IPS-20b (cell line): ENCODE data around the gene CEL.
"Not testable (repeated sequence)": the region's sequence is repeated elsewhere in the genome, so short reads cannot be mapped to it uniquely, and the experiment has no call there.

ENCODE experiments used
- H3K27ac ChIP-seq: one replicate; pipeline ENCODE4 v1.5.1; 2013; ENCODE audit warnings: low read length
- H3K27me3 ChIP-seq: 2 replicates; pipeline ENCODE4 v1.6.1; 2013; ENCODE audit warnings: mild to moderate bottlenecking, low read length, inconsistent platforms; ENCODE audit not compliant: insufficient read depth
- H3K36me3 ChIP-seq: 2 replicates; pipeline ENCODE4 v1.6.1; 2013; ENCODE audit warnings: low read depth, mild to moderate bottlenecking, inconsistent platforms, low read length, moderate library complexity; ENCODE audit not compliant: insufficient read depth
- H3K4me1 ChIP-seq: 2 replicates; pipeline ENCODE4 v1.6.1; 2013; ENCODE audit warnings: mild to moderate bottlenecking, control low read depth, inconsistent platforms, low read length, moderate library complexity; ENCODE audit not compliant: insufficient read depth
- H3K4me3 ChIP-seq: 2 replicates; pipeline ENCODE4 v1.5.1; 2013; ENCODE audit warnings: mild to moderate bottlenecking, low read length, inconsistent platforms
- H3K9ac ChIP-seq: 2 replicates; pipeline ENCODE4 v1.6.1; 2013; ENCODE audit warnings: low read depth, mild to moderate bottlenecking, inconsistent platforms, low read length, moderate library complexity
- H3K9me3 ChIP-seq: 2 replicates; pipeline ENCODE4 v1.6.1; 2013; ENCODE audit warnings: mild to moderate bottlenecking, low read depth, low read length, inconsistent platforms; ENCODE audit not compliant: insufficient read depth

CEL gene

GRCh38 chr9:133078486-133078885 is 16.7 kb downstream of the CEL start:
- no peaks in the 10 kb centered on the region for H3K27me3 ChIP-seq
- H3K4me3 ChIP-seq = no peak overlapping the region
- no peaks in the 10 kb centered on the region for H3K36me3 ChIP-seq
- H3K27ac ChIP-seq = no peak overlapping the region
- no peak overlapping the region for H3K9ac ChIP-seq
- no peaks in the 10 kb centered on the region for H3K4me1 ChIP-seq
- no peaks in the 10 kb centered on the region for H3K9me3 ChIP-seq

GRCh38 chr9:133080161-133080560 is 18.4 kb downstream of the CEL start:
- no peak overlapping the region for H3K9ac ChIP-seq
- H3K9me3 ChIP-seq = no peaks in the 10 kb centered on the region
- H3K4me1 ChIP-seq = no peaks in the 10 kb centered on the region
- H3K36me3 ChIP-seq = no peaks in the 10 kb centered on the region
- no peak overlapping the region for H3K27ac ChIP-seq
- no peaks in the 10 kb centered on the region for H3K27me3 ChIP-seq
- H3K4me3 ChIP-seq = no peak overlapping the region

GRCh38 chr9:133080786-133081779 is 19.3 kb downstream of the CEL start:
- H3K9ac ChIP-seq, H3K9me3 ChIP-seq, H3K27me3 ChIP-seq, H3K27ac ChIP-seq, H3K4me3 ChIP-seq, H3K36me3 ChIP-seq, H3K4me1 ChIP-seq: not testable (repeated sequence)

GRCh38 chr9:133081957-133082644 is 20.3 kb downstream of the CEL start:
- H3K4me1 ChIP-seq, H3K27me3 ChIP-seq, H3K9ac ChIP-seq: not testable (repeated sequence)

GRCh38 chr9:133083688-133084087 is 21.9 kb downstream of the CEL start:
- H3K4me1 ChIP-seq, H3K9ac ChIP-seq, H3K27ac ChIP-seq, H3K36me3 ChIP-seq, H3K9me3 ChIP-seq, H3K27me3 ChIP-seq, H3K4me3 ChIP-seq: not testable (repeated sequence)

More at GRCh38 chr9:133081957-133082644, 20.3 kb downstream of the CEL start:
- H3K36me3 ChIP-seq, H3K4me3 ChIP-seq, H3K9me3 ChIP-seq, H3K27ac ChIP-seq: not testable (repeated sequence)

GRCh38 chr9:133086212-133086860 is 24.6 kb downstream of the CEL start:
- H3K36me3 ChIP-seq, H3K4me3 ChIP-seq, H3K27ac ChIP-seq, H3K27me3 ChIP-seq, H3K4me1 ChIP-seq, H3K9me3 ChIP-seq, H3K9ac ChIP-seq: not testable (repeated sequence)

GRCh38 chr9:133086894-133087293 is 25.1 kb downstream of the CEL start:
- Histone ChIP-seq H3K4me1 (no peaks in the 10 kb centered on the region), H3K27me3 (no peaks in the 10 kb centered on the region), H3K27ac (no peak overlapping the region), H3K9ac (no peak overlapping the region), H3K36me3 (no peaks in the 10 kb centered on the region), H3K4me3 (no peak overlapping the region), H3K9me3 (no peaks in the 10 kb centered on the region)

- Histone ChIP-seq H3K27ac (no peak overlapping the region), H3K9ac (no peak overlapping the region), H3K4me1 (no peaks in the 10 kb centered on the region)
These were observed 25.8 kb downstream of the CEL start for GRCh38 chr9:133087429-133088145.

GRCh38 chr9:133088146-133088750 is 26.5 kb downstream of the CEL start:
- H3K27me3 ChIP-seq = no peaks in the 10 kb centered on the region
- no peaks in the 10 kb centered on the region for H3K4me1 ChIP-seq
- no peak overlapping the region for H3K4me3 ChIP-seq
- no peak overlapping the region for H3K27ac ChIP-seq
- no peaks in the 10 kb centered on the region for H3K36me3 ChIP-seq
- no peaks in the 10 kb centered on the region for H3K9me3 ChIP-seq
- H3K9ac ChIP-seq = no peak overlapping the region

More at GRCh38 chr9:133087429-133088145, 25.8 kb downstream of the CEL start:
- Histone ChIP-seq H3K36me3 (no peaks in the 10 kb centered on the region), H3K9me3 (no peaks in the 10 kb centered on the region), H3K27me3 (no peaks in the 10 kb centered on the region), H3K4me3 (no peak overlapping the region)

GRCh38 chr9:133088756-133089155 is 27.0 kb downstream of the CEL start:
- H3K9me3 ChIP-seq = no peaks in the 10 kb centered on the region
- H3K27me3 ChIP-seq = no peaks in the 10 kb centered on the region
- H3K27ac ChIP-seq = no peak overlapping the region
- no peaks in the 10 kb centered on the region for H3K4me1 ChIP-seq
- no peak overlapping the region for H3K9ac ChIP-seq
- H3K36me3 ChIP-seq = no peaks in the 10 kb centered on the region
- no peak overlapping the region for H3K4me3 ChIP-seq

- Histone ChIP-seq H3K36me3 (no peaks in the 10 kb centered on the region), H3K27ac (no peak overlapping the region), H3K27me3 (no peaks in the 10 kb centered on the region), H3K9me3 (no peaks in the 10 kb centered on the region), H3K9ac (no peak overlapping the region), H3K4me1 (no peaks in the 10 kb centered on the region), H3K4me3 (no peak overlapping the region)
These were observed 27.5 kb downstream of the CEL start for GRCh38 chr9:133089271-133089671.
